ENCODE results near the gene UPF3B.
"Not testable (repeated sequence)": the region's sequence is repeated elsewhere in the genome, so short reads cannot be mapped to it uniquely, and the experiment has no call there.

UPF3B gene

GRCh38 chrX:119852382-119853353, at the start of gene UPF3B:
Gene UPF3B (minus strand): TSS chrX:119852963. CDS start chrX:119852928, 35 bp downstream.
- peak; percentile 96 for FAIRE-seq
- DNase-seq (ENCODE audit: insufficient read length, low spot score): peak; percentile 67

GRCh38 chrX:119900976-119901375, 48.2 kb upstream of the UPF3B start:
- FAIRE-seq: peak; percentile 53
- DNase-seq (ENCODE audit: insufficient read length, low spot score): no peak

- DNase-seq (ENCODE audit: insufficient read length, low spot score) (no peak), FAIRE-seq (no peak)
Observed at GRCh38 chrX:119899125-119899524, 46.4 kb upstream of the UPF3B start.

- DNase-seq (ENCODE audit: insufficient read length, low spot score): no peak
Observed at GRCh38 chrX:119895843-119896326, 43.1 kb upstream of the UPF3B start, which contains the start of gene AKAP14. Gene AKAP14 (plus strand): TSS chrX:119895893. CDS start chrX:119903224, 7,331 bp downstream.

GRCh38 chrX:119891961-119892692, 39.4 kb upstream of the UPF3B start:
- not testable (repeated sequence) for FAIRE-seq; DNase-seq (ENCODE audit: insufficient read length, low spot score)

More at GRCh38 chrX:119895843-119896326, 43.1 kb upstream of the UPF3B start, which contains the start of gene AKAP14:
- FAIRE-seq: no peak

- DNase-seq (ENCODE audit: insufficient read length, low spot score); FAIRE-seq: not testable (repeated sequence)
Observed at GRCh38 chrX:119890626-119891025, 37.9 kb upstream of the UPF3B start.

- peak; percentile 86 for FAIRE-seq
Observed at GRCh38 chrX:119887721-119888425, 35.1 kb upstream of the UPF3B start.

GRCh38 chrX:119885554-119886428, 33.0 kb upstream of the UPF3B start:
- no peak for DNase-seq (ENCODE audit: insufficient read length, low spot score)

More at GRCh38 chrX:119887721-119888425, 35.1 kb upstream of the UPF3B start:
- peak; percentile 54 for DNase-seq (ENCODE audit: insufficient read length, low spot score)

GRCh38 chrX:119880552-119881437, 28.0 kb upstream of the UPF3B start:
- FAIRE-seq: peak; percentile 91
- no peak for DNase-seq (ENCODE audit: insufficient read length, low spot score)

More at GRCh38 chrX:119885554-119886428, 33.0 kb upstream of the UPF3B start:
- FAIRE-seq: peak; percentile 61

GRCh38 chrX:119880076-119880475, 27.3 kb upstream of the UPF3B start:
- DNase-seq (ENCODE audit: insufficient read length, low spot score) (no peak), FAIRE-seq (peak; percentile 83)

- no peak for FAIRE-seq
- no peak for DNase-seq (ENCODE audit: insufficient read length, low spot score)
Observed at GRCh38 chrX:119878740-119879139, 26.0 kb upstream of the UPF3B start.

GRCh38 chrX:119871599-119872395, 19.0 kb upstream of the UPF3B start, which contains the start of the genes NDUFA1 and RNF113A:
Gene NDUFA1 (plus strand): TSS chrX:119871832. CDS start chrX:119871912, 80 bp downstream.
Gene RNF113A (minus strand): TSS chrX:119871733. CDS start chrX:119871613, 120 bp downstream.
- peak; percentile 40 for DNase-seq (ENCODE audit: insufficient read length, low spot score)
- FAIRE-seq: peak; percentile 78

- no peak for DNase-seq (ENCODE audit: insufficient read length, low spot score)
- FAIRE-seq: peak; percentile 31
Observed at GRCh38 chrX:119871245-119871598, 18.5 kb upstream of the UPF3B start.

GRCh38 chrX:119870626-119871131, 17.9 kb upstream of the UPF3B start:
- FAIRE-seq: no peak
- no peak for DNase-seq (ENCODE audit: insufficient read length, low spot score)

GRCh38 chrX:119853444-119853843, 681 bp upstream of the UPF3B start:
- FAIRE-seq (no peak), DNase-seq (ENCODE audit: insufficient read length, low spot score) (no peak)

GRCh38 chrX:119833905-119834304, 18.9 kb downstream of the UPF3B start:
- FAIRE-seq (peak; percentile 90), DNase-seq (ENCODE audit: insufficient read length, low spot score) (no peak)

- DNase-seq (ENCODE audit: insufficient read length, low spot score) (no peak), FAIRE-seq (no peak)
Observed at GRCh38 chrX:119828446-119828845, 24.3 kb downstream of the UPF3B start.

Measured in GM19239 (cell line).